Stimulated activated CD8-positive, alpha-beta memory T cell treated with anti-CD3 and anti-CD28 coated beads, Interleukin-7, amount 100 ng/mL, for 48 hours (primary cell): ENCODE measurements around the gene CELF2.
A peak's percentile ranks its signal among the peaks of the same experiment; 100 is the strongest.

ENCODE experiments used
- DNase-seq, 2 donors: peaks; one replicate each; pipeline ENCODE4 v3.0.0-alpha.2; 2020; ENCODE audit warnings: low read depth in 1 of 2; ENCODE audit errors: extremely low read depth in 1 of 2

Gene CELF2

GRCh38 chr10:11262494-11263345 lies 245.0 kb downstream of the CELF2 start:
- no peak for DNase-seq

DNA sequence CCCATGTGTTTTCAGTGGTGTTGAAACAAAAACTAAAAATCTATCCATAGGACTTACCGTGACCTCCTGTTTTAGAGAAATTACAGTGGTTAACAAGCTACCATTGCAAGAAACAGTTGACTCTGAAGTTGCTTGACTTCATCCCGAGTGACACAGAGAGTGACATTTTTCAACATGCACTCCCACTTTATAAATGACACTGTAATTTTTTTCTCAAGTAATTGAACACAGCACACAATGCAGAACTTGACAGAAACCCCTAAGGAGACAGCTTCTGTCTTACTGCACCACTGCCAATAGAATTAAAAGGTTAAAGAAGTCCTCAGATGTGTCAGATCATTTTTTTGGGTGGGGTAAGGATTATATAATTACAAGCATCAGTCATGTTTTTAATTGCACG lies 246.1 kb downstream of the CELF2 start:
- DNase-seq, result no peak

DNA sequence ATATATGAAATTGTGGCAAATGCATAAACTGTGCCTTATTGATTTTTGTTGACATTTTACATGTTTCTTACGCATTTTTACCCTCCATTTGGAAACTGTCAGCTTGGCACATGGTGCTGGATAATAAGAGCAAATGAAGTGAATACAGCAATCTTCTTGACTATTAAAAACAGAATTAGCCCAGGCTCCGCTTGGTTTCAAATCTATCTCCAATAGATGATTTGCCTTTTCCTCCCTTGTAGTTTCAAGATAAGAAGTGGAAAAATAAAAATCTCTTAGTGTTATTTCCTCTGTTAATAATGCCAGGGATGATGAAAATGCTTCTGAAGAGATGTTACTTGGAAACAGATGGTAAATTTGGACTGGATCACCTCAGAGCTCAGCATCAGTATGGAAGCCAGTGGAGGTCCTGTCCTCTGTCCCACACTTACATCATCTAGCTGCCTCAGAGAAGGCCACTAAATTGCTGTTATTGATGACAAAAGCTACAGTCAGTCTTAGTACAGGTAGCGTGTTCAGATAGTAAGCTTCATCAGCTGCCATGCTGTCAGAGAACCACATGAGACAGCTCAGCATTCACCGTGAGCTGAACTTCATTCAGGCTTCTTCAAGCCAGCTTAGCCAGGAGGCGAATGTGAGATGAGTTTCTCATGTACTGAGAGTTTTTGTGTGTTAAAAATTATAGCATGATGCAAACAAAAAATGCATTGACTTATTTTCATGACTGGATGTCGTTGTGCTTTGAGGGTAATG lies 246.8 kb downstream of the CELF2 start:
- no peak for DNase-seq

- DNase-seq, result no peak
Observed at GRCh38 chr10:11265484-11265883, 247.8 kb downstream of the CELF2 start.

DNA sequence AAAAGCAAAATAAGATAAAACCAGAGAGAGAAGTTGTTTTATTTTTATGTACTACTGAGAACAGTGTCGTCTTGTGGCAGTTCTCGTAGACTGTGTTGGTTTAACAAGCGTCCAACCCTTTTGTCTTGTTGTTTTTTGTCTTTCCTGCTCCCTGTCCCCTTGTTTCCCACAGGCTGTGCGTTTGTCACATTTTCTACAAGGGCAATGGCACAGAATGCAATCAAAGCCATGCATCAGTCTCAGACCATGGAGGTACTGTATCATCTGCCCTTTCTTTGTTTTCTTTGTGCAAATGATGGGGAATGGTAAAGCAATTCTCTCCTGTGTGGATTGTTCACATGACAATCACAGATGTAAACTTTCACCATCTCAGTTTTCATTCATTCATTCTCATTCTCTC lies 248.8 kb downstream of the CELF2 start:
- DNase-seq, result no peak

- peak; percentile 52 to 70 for DNase-seq
Observed at GRCh38 chr10:11270135-11270857, 252.6 kb downstream of the CELF2 start.

GRCh38 chr10:11270858-11271179 lies 253.1 kb downstream of the CELF2 start:
- DNase-seq, result no peak

- peak in 1 of 2 donors; percentile 36 for DNase-seq
Observed at GRCh38 chr10:11272915-11273389, 255.3 kb downstream of the CELF2 start.

DNA sequence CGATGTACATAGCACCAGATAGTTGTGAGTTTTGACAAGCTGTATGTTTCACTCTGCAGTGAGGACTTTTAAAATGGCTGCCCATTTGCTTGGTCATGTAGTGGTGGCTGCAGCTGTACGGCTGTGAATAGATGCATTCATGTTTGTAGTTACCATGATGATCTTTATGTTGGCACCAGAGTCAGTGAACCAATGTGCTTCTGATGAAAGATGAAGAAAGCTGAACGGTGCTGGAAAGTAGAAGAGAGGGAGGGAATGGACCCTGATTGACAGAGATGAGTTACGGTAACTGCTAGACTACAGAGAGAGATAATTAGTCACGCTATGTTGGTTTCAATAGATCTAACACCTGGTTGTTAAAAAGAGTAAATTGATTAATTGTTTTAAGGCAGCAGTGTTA lies 256.8 kb downstream of the CELF2 start:
- no peak for DNase-seq

GRCh38 chr10:11275651-11276050 lies 258.0 kb downstream of the CELF2 start:
- no peak for DNase-seq

DNA sequence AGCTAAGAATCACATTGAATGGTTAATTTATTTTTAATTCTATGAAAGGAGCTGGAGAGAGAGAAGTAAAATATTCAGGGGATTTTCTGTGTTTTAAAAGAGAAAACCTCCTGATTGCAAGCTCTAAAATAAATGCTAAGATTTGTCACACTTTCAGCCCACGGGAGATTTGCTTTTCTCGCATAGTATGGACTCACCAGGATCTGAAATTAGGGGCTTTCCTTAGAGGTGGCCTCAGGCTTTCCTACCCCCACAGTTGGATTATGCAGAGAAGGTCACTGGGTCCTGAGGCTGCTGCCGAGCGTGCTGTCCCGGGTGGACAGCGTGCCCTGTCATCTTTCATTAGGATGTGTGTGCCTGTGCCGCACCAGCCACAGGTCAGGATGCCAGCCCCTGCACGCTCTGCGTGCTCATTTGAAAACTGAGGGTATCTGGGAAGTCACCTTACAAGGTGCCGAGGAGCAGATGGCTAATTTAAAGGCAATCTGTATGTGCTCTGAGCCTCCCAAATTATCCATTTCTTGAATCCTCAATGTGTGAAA lies 258.8 kb downstream of the CELF2 start:
- no peak for DNase-seq

- DNase-seq, result no peak
Observed at GRCh38 chr10:11279314-11279713, 261.6 kb downstream of the CELF2 start.

- no peak for DNase-seq
Observed at GRCh38 chr10:11280187-11280932, 262.7 kb downstream of the CELF2 start.

DNA sequence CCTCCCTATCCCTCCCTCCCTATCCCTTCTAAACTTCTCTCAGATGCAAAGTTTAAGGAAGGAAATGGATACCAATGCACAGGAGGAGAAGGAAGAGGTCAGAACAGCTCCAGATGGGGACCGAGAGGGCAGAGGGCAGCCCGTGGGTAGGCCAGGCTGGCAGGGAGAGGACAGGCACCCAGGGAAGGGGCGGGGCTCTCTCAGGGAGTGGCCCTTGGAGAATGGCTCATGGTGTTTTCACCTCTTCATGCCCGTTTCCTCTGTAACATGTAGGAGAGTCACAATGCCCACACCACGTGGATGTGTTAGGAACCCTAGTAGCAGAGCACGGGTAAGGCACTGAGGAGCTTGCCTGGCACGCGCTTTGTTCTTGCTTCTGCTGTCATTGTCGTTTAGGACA lies 264.5 kb downstream of the CELF2 start:
- DNase-seq, result no peak

DNA sequence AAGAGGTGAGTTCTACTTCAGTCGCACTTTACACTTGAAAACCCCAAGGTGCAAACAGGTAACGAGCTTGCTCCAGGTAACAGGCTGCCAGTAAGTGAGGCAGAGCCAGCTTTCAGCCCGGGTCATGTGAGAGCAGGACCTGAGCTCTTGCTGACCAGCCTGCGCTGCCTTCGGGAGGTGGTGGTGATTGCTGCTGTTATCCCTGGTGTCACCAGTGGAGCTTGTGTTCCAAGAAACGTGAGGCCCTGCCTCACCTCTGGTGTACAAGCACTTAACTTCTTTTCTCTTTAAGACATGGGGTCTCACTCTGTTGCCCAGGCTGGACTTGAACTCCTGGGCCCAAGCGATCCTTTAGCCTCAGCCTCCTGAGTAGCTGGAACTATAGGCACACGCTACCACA lies 265.0 kb downstream of the CELF2 start:
- DNase-seq, result no peak

- no peak for DNase-seq
Observed at GRCh38 chr10:11284291-11285085, 266.8 kb downstream of the CELF2 start.

GRCh38 chr10:11285171-11285570 lies 267.5 kb downstream of the CELF2 start:
- DNase-seq, result no peak

DNA sequence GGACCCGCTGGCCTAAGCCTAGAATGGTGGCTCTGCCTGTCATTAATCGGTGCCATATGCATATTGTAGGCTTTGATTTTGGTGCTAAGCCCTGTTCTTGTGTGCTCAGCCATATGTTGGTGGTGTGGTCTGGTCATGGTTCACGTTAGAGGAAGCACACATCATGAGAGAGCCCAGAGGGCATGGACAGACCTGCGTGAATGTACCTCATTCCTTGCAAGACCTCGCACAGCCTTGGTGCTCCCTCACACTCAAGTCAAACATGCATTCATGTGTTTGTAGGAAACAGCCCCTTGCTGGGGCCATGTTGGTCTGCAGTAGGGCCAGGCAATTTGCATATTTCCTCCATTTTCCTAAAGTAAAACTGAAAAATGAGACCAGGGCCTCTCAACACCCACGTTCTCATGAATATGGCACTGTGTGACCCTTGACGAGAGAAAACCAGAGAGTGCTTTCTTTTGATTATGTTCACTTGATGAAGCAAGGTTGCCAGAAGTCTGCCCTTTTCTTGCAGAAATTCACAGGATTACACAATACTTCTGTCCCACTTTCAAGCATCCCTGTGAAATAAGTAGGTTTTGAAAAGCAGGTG lies 268.7 kb downstream of the CELF2 start:
- DNase-seq, result no peak

DNA sequence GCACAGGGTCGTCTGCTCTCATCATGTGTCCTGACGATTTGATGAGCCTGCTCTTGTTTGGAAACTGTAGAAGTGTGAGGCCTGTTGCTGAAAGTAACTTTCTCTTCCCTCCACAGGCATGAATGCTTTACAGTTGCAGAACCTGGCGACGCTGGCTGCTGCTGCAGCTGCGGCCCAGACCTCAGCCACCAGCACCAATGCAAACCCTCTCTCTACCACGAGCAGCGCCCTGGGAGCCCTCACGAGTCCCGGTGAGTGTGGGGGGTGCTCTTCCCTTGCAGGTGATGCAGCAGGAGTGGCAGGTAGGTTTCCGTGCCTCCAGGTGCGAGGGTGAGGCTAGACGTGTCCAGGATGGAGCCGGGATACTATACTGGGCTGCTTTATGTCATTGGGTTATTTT lies 270.6 kb downstream of the CELF2 start:
- no peak for DNase-seq
